Stimulated activated CD4-positive, alpha-beta T cell treated with anti-CD3 and anti-CD28 coated beads, TNF-alpha, amount 100 ng/mL, for 48 hours (primary cell): ENCODE measurements around the gene UBQLN3.

Source experiments
- DNase-seq, 3 donors: peaks; one replicate each; pipeline ENCODE4 v3.0.0-alpha.2; 2020; ENCODE audit warnings: low read depth in 3 of 3

Gene UBQLN3

DNA sequence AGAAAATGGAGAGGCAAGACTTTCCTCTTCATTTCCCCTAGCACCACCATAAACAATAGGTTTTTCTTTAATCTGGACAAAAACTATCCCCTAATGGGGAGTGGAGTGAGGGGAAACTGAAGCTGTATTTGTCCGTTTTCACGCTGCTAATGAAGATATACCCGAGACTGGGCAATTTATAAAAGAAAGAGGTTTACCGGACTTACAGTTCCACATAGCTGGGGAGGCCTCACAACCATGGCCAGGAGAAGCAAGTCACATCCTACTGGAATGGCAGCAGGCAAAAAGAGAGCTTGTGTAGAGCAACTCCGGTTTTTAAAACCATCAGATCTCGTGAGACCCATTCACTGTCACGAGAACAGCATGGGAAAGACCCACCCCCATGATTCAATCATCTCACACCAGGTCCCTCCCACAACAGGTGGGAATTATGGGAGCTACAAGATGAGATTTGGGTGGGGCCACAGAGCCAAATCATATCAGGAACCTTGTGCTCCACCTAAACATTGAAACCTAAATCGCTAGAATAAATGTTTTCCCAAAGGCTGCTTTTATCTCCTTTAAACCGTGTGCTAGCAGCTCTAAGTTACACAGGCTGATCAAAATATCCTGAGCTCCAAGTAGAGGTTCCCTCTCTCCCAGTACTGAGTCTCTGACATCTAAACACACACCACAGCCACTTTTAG lies 4.3 kb downstream of the UBQLN3 start:
- DNase-seq = no peak

DNA sequence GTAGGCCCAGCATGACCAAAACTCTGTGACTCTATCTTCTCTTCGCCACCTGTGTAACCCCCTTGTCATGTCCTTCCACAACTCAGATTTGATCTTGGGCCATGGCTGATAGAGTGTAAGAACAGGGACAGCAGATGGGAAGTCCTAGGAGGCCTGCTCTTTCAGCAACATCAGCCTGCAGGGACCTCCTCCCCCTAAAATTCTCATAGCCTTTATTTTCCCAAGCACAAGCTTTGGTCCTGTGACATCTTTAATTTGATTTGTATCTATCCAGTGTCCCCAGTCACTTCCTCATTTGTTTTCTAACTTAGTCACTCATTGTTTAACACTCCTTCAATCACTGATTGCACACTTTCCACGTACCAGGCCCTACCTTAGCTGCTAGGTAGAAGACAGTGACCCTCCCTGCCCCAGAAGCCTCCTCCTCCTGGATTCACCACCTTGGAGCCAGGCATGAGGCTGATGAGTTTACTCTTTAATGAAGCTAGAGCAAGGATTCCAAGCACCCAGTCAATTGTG lies 5.3 kb downstream of the UBQLN3 start:
- no peak for DNase-seq

DNA sequence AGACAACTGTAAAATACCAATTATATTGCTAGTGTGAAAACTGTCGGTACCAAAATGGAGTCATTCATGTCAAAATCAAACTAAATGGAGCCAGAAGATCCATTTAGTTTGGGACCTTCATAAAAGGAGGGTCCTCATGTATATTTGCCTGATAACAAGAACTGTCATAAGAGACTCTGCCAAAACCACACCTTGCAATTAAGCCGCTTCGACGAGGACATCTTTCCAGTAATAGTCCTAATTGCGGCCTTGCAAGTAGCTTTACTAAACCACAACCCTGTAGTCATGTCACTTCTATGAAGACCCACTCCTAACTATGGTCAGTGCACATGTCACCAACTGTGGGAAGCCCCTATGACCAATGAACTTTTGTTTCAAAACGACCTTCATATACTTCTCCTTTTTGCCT lies 9.4 kb downstream of the UBQLN3 start:
- DNase-seq = no peak

DNA sequence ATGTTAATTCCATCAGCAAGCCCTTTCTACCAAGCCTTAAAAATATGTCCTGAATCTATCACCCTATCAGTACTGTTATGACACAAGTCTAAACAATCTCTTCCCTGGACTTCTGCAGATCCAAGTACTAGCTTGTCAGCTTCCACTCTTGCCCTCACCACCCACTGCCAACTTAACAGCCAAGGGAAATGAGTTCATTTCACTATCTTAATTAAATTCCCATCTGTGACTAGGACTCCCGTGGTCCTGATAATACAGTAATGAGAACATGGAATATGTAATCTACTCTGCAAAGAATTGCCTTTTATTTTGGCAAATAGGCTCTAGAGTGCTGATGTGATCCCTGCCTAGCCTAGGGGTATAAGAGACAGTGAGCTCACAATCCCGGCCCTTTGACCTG lies 10.1 kb downstream of the UBQLN3 start:
- no peak for DNase-seq

DNA sequence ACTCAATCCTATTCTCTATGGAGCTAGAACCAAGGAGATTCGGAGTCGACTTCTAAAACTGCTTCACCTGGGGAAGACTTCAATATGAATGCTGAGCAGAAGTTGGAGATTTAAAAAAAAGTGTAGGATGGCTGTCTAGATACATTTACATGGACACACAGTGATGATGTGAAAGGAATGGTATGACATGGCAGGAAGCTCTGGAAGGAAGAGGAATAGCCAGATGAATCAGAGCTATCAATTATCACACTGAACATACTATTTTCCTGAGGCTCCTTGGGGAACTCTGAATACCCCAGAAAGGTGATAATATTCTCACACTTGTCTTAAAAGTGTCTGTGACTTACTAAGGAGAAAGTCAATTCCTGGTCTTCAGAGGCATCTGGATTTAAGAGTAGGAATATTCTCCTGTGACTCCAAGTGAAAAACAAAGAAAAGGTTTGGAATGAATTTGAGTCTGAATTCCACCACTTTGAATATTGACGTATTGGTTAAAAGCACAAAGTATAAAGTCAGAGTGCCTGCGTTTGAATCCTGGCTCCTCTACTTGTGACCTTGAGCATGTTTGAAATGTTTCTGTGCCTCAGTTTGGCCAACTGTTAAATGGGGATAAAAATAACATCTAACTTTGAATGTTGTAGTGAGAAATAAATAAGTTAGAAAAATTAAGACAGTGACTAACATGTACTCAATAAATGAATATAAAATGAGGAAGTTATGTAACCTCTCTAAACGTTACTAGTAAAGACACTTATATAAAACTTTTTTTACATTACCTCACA lies 20.0 kb downstream of the UBQLN3 start:
- no peak for DNase-seq

DNA sequence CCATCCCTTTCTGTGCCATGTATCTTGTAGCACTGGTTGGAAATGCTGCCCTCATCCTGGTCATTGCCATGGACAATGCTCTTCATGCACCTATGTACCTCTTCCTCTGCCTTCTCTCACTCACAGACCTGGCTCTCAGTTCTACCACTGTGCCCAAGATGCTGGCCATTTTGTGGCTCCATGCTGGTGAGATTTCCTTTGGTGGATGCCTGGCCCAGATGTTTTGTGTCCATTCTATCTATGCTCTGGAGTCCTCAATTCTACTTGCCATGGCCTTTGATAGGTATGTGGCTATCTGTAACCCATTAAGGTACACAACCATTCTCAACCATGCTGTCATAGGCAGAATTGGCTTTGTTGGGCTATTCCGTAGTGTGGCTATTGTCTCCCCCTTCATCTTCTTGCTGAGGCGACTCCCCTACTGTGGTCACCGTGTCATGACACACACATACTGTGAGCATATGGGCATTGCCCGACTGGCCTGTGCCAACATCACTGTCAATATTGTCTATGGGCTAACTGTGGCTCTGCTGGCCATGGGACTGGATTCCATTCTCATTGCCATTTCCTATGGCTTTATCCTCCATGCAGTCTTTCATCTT lies 20.9 kb downstream of the UBQLN3 start:
- DNase-seq = no peak

DNA sequence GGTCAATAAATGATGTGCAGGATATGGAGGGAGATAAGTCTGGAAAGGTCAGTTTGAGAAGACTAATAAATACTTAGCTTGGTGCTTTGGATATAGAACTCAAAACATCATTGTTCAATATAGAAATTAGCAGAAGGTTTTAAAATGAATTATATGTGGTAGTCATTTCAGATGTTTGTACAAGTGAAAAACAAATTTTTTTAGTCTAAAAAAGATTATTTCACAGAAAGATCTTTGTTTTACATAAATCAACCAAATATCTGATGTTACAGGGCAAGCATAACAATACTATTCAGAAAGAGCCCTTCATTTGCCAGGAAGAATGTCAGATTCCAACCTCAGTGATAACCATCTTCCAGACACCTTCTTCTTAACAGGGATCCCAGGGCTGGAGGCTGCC lies 21.4 kb downstream of the UBQLN3 start, which contains the start of gene OR52D1:
OR52D1 (plus strand) TSS at position 301 of the 400 bp plus-strand sequence; CDS start at position 323, 22 bp downstream.
- DNase-seq = no peak

DNA sequence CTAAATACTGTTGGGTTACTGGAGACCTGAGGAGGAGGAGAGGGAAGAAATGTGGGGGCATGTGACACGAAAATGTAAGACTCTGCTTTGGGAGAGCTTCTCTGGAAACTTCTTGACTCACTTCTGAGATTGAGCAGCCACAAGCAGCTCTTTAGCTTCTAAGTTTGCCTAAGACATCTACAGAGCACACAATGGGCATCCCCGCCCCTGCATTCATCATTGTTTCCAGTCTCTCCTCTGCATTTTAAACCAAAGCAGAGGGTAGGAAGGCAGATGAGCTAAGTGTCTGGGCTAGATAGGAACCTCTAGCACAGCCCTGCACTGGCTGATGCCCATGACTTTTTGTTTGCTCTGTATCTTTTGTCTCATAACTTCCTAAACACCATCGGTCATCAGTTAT lies 23.3 kb downstream of the UBQLN3 start:
- DNase-seq = peak in 2 of 3 donors; percentile 8 to 11

DNA sequence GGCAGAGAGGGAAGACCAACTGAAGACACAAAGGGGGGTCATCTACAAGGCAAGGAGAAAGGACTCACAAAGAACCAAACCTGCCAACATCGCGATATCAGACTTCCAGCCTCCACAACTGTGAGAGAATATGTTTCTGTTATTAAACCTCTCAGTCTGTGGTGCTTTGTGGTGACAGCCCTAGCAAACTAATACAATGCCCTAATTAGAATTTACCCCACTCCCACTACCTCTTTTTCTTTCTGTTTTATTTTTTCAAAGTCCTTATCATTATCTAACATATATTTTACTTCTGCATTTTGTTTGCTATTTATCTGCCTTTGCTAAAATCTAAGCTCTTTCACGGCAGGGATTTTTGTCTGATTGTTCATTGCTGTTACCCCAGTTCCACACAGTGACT lies 23.8 kb downstream of the UBQLN3 start:
- DNase-seq = no peak

DNA sequence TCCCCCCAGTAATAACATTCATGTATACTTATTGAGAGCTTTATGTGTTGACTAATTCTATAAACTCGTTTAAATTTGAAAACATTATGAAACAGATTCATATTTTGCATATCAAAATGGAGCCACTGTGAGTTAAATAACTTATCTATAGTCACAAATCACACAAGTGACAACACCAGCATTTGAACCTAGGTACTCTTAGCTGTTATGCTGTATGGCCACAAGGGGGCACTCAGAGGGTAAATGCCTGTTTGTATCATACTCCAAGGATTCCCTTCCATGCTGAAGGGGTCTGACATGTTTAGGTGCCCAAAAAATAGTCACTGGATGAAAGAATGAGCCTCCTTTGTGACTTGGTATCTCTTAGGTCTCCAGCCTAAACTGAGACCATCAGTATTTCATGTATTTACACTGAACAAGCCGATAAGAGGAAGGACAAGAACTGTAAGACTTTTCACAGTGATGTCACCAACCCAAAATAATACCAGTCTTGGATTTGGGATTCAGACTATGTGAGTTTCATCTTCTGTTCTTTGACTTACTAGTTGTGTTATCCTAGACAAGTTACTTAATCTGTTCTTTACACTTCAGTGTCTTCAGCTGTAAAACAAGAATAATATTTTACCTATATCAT lies 33.5 kb downstream of the UBQLN3 start:
- DNase-seq = peak in 2 of 3 donors; percentile 5 to 20

DNA sequence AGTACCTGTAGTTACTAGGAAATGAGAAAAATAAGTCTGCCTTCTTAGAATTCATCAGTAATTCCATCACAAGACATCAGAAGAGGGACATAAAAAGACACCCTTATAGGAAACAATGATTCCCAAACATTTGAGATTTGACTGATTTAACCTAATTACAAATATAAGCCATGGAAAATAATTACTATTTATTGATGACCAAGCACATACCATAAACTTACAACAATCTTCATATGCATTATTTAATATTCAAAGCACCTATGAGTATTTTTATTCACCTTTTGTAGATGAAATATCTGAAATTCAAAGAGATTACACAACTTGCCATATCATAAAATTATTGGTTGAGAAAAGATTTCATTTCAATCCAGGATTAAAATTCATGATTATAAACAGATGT lies 35.8 kb downstream of the UBQLN3 start:
- DNase-seq = no peak

DNA sequence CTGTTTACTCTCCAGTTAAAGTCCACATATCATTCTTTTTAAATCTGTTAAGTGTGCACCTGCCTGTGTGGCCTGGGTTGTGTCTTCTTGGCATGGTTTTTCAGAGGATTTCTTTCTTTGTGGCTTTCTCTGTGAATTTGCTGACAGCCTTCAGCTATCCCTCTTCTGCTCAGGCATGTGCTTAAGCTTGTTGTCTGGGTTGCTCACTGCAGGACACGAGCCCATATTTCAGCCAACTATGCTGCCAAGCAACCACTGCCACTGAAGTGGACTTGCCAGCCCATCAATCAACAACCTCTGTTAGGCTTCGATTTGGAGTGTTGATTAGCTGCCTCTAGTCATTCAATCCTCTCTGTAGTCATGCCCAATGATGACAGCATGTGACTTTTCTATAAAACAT lies 42.2 kb downstream of the UBQLN3 start:
- DNase-seq = no peak

DNA sequence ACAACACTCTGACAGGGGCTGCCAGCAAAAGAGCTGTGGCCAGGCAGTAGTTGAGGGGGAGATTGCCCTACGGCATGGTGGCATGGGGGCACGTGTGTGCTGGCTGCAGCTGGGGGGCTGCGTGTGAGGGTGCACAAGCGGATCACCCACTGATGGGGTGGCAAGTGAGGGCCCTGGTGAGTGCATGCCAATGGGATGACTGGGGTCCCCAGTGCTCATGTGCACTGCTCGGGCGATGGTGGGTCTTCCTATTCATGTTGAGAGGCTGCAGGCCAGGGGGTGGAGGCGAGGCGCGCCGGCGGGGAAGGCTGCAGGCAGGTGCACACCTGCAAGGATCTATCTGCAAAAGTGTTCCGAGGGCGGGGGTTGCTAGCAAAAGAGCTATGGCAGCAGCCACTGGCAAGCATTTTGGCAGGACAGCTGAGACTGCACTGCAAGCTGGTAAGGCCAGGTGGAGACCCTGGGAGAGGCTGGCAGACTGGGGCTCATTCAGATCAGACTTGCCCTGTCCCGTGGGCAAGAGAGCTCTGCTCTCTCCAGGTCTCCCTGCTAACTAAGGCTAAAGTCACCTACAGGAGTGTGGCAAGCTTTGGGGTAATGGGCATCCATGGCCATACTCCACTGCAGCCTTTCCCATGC lies 48.7 kb downstream of the UBQLN3 start:
- DNase-seq = no peak
